AG09309 (cell line): ENCODE measurements around the gene PI16.
"Not testable (repeated sequence)": the region's sequence is repeated elsewhere in the genome, so short reads cannot be mapped to it uniquely, and the experiment has no call there.

Source experiments
- DNase-seq: peaks from one replicate; pipeline ENCODE4 v3.0.0-alpha.2; 2010; ENCODE audit warnings: low read depth
- H3K4me3 ChIP-seq: 2 replicates; pipeline ENCODE4 v1.5.1; 2011; ENCODE audit warnings: mild to moderate bottlenecking, low read depth, low read length, moderate library complexity; ENCODE audit not compliant: control insufficient read depth
- TF ChIP-seq, protein P1 (sequence below): IDR thresholded peaks from 2 replicates; pipeline ENCODE4 v1.5.1; 2011; ENCODE audit warnings: mild to moderate bottlenecking, low read depth, low read length, inconsistent platforms; ENCODE audit not compliant: insufficient read depth, control insufficient read depth; ENCODE audit errors: missing control alignments

PI16 gene

GRCh38 chr6:36983538-36983937 lies 29.0 kb downstream of the PI16 start:
- H3K4me3 ChIP-seq = no peak overlapping the region
- no peak for DNase-seq
- TF ChIP-seq, protein P1, sequence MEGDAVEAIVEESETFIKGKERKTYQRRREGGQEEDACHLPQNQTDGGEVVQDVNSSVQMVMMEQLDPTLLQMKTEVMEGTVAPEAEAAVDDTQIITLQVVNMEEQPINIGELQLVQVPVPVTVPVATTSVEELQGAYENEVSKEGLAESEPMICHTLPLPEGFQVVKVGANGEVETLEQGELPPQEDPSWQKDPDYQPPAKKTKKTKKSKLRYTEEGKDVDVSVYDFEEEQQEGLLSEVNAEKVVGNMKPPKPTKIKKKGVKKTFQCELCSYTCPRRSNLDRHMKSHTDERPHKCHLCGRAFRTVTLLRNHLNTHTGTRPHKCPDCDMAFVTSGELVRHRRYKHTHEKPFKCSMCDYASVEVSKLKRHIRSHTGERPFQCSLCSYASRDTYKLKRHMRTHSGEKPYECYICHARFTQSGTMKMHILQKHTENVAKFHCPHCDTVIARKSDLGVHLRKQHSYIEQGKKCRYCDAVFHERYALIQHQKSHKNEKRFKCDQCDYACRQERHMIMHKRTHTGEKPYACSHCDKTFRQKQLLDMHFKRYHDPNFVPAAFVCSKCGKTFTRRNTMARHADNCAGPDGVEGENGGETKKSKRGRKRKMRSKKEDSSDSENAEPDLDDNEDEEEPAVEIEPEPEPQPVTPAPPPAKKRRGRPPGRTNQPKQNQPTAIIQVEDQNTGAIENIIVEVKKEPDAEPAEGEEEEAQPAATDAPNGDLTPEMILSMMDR = no peak

- TF ChIP-seq, protein P1 = no peak
- peak overlapping the region; percentile 100 for H3K4me3 ChIP-seq
- DNase-seq = peak; percentile 23
Observed at GRCh38 chr6:36984581-36985416, 30.3 kb downstream of the PI16 start.

GRCh38 chr6:36985417-36985807 lies 30.9 kb downstream of the PI16 start:
- no peak for DNase-seq
- peak overlapping the region; percentile 100 for H3K4me3 ChIP-seq
- TF ChIP-seq, protein P1 = no peak

GRCh38 chr6:36985808-36986703 lies 31.5 kb downstream of the PI16 start, which contains the start of gene MTCH1:
Gene MTCH1, minus strand, starts transcription at chr6:36986196. Its CDS starts 23 bp downstream, at chr6:36986173.
- TF ChIP-seq, protein P1 = no peak
- H3K4me3 ChIP-seq = peak within 1 kb of the TSS; percentile 100
- peak; percentile 62 for DNase-seq

- no peak for DNase-seq
- H3K4me3 ChIP-seq = peak overlapping the region; percentile 100
- TF ChIP-seq, protein P1 = no peak
Observed at GRCh38 chr6:36986704-36987047, 32.1 kb downstream of the PI16 start.

- DNase-seq = no peak
- no peak overlapping the region for H3K4me3 ChIP-seq
- TF ChIP-seq, protein P1 = no peak
Observed at GRCh38 chr6:36989264-36989663, 34.7 kb downstream of the PI16 start.

DNA sequence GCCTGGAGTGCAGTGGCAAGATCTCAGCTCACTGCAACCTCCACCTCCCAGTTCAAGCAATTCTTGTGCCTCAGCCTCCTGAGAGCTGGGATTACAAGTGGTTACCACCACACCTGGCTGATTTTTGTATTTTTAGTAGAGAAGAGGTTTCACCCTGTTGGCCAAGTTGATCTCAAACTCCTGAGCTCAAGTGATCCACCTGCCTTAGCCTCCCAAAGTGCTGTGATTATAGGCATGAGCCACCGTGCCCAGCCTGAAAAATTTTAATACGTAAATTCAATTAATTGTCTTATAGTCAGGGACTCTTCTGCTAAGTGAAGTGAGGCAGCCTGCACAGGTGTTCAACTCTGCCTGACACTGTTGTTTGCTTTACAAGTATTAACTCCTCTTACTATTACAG lies 35.9 kb downstream of the PI16 start:
- not testable (repeated sequence) for H3K4me3 ChIP-seq, DNase-seq
